ENCODE measurements around the gene CDKN2AIPNL.
"Not testable (repeated sequence)": the region's sequence is repeated elsewhere in the genome, so short reads cannot be mapped to it uniquely, and the experiment has no call there.

- TF ChIP-seq CTCF, POLR2A (IDR thresholded peaks at IDR 0.05): not testable (repeated sequence)
Observed at GRCh38 chr5:134421038-134421437, 9.4 kb upstream of the CDKN2AIPNL start.
